ENCODE data around the gene RARG. TPM values are rescaled to one million over a fixed set of nuclear protein-coding genes. Genes with fewer than 3 reads are reported as not detected.

Gene RARG
- total and polyA plus RNA-seq, 2 donors (not counting 3 experiments of a cell fraction or from before 2014, with no cell fraction given), result 9.9 to 19.5 TPM

DNA sequence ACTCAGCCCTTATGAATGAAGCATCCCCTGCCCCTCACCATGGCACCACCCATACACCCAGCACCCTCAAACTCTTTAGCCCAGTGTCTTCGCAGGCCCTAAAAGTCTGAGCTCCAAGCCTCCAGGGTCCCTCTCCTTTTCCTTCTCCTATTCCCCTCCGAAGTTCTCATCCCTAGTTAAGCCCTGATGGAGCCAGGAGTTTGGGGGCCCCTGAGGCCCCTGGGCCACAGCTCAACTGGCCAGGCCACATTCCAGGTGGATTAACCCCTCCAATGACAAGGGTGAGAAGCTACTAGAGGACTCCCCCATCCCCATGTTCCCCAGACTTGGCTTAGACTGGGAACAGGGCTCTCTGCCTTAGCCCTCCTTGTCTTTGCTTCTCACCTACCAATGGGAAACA, 2.6 kb downstream of the RARG start:
- intact Hi-C loops (cut with micrococcal nuclease) (no loop called here), dilution Hi-C loops (cut with MboI; ENCODE audit: extremely low pct_ligation_motif_present, low sequenced_read_pairs) (no loop called here)
- Histone ChIP-seq H3K4me1 (ENCODE audit: control insufficient read depth, extremely low read depth, insufficient read depth, low read length) (no peaks in the 10 kb centered on the region), H2AFZ (ENCODE audit: low read depth, low read length) (no peak overlapping the region), H3K4me3 (replicated peaks in 1 of 3; ENCODE audit: insufficient read depth in 1 of 3, low read depth in 1 of 3, low read length in 3 of 3) (no peak overlapping the region), H3K9ac (replicated peaks; ENCODE audit: extremely low read depth, insufficient read depth, low read length) (no peak overlapping the region), H3K4me2 (ENCODE audit: insufficient read depth, low read length) (no peak overlapping the region), H3K27me3 (ENCODE audit: control insufficient read depth in 2 of 2, insufficient read depth in 2 of 2, low read length in 2 of 2) (peaks cover 8 to 10% of the 10 kb centered on the region in 2 experiments), H3K36me3 (ENCODE audit: control insufficient read depth in 2 of 2, extremely low read depth in 1 of 2, insufficient read depth in 2 of 2, low read length in 2 of 2) (no peaks in the 10 kb centered on the region), H3K9me3 (replicated peaks; ENCODE audit: control insufficient read depth, insufficient read depth, low read length) (no peaks in the 10 kb centered on the region), H4K20me1 (replicated peaks; ENCODE audit: control insufficient read depth, extremely low read depth, insufficient read depth, low read length) (no peaks in the 10 kb centered on the region), H3K79me2 (ENCODE audit: control insufficient read depth, insufficient read depth, low read length) (no peaks in the 10 kb centered on the region), H3K27ac (ENCODE audit: insufficient read depth, low read depth, low read length) (no peak overlapping the region), H3K9me1 (replicated peaks; ENCODE audit: control insufficient read depth, extremely low read depth, insufficient read depth, low read length) (no peaks in the 10 kb centered on the region)
- CTCF ChIA-PET, result interaction anchor here (0.8 to 2.0 kb wide), 3 partner anchors 9 to 66 kb away, joined by 3 to 5 read pairs (median 4); partner anchors contain the start of gene PFDN5
- POLR2A ChIA-PET, result no interaction called here
- BruUV-seq (replicated peaks), result no TSS peak
- TF ChIP-seq, protein P1, sequence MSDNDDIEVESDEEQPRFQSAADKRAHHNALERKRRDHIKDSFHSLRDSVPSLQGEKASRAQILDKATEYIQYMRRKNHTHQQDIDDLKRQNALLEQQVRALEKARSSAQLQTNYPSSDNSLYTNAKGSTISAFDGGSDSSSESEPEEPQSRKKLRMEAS (IDR thresholded peaks at IDR 0.05; ENCODE audit: insufficient read depth, insufficient read length), result no peak
- TF ChIP-seq POLR2A (IDR thresholded peaks at IDR 0.05; ENCODE audit: low read depth, low read length), result no peak
- no peak for TF ChIP-seq JUN (IDR thresholded peaks at IDR 0.05; ENCODE audit: borderline replicate concordance, insufficient read depth, insufficient read length, low read depth)
- TF ChIP-seq GATA2 (IDR thresholded peaks at IDR 0.05; ENCODE audit: insufficient read depth, insufficient read length, low read depth, low read length), result no peak
- DNase-seq (ENCODE audit: low read depth, low spot score), result no peak
- FAIRE-seq, result no peak

DNA sequence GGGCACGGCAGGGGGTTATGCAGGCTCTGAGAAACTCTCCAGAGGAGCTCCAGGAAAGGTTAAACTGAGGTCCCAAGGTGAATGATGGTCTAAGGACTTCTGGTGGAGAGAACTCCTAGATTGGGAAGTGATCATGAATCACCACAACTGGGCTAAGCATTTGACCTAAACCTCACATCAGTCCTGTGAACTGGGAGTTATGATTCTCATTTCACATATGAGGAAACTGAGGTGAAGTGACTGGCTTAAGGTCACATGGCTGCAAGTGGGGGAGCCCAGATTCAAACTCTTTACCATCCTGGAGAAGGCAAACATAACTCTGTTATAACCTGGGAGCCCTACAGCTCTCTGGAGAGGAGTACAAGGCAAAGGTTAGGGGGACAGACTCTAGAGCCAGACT, 4.2 kb downstream of the RARG start:
- Histone ChIP-seq H3K4me2 (ENCODE audit: insufficient read depth, low read length) (no peak overlapping the region), H4K20me1 (replicated peaks; ENCODE audit: control insufficient read depth, extremely low read depth, insufficient read depth, low read length) (no peaks in the 10 kb centered on the region), H3K9me3 (replicated peaks; ENCODE audit: control insufficient read depth, insufficient read depth, low read length) (no peaks in the 10 kb centered on the region), H3K4me1 (ENCODE audit: control insufficient read depth, extremely low read depth, insufficient read depth, low read length) (peaks cover 8% of the 10 kb centered on the region), H3K36me3 (ENCODE audit: control insufficient read depth in 2 of 2, extremely low read depth in 1 of 2, insufficient read depth in 2 of 2, low read length in 2 of 2) (no peaks in the 10 kb centered on the region), H3K9ac (replicated peaks; ENCODE audit: extremely low read depth, insufficient read depth, low read length) (no peak overlapping the region), H2AFZ (ENCODE audit: low read depth, low read length) (no peak overlapping the region), H3K9me1 (replicated peaks; ENCODE audit: control insufficient read depth, extremely low read depth, insufficient read depth, low read length) (no peaks in the 10 kb centered on the region), H3K4me3 (replicated peaks in 1 of 3; ENCODE audit: insufficient read depth in 1 of 3, low read depth in 1 of 3, low read length in 3 of 3) (no peak overlapping the region), H3K27ac (ENCODE audit: insufficient read depth, low read depth, low read length) (no peak overlapping the region), H3K27me3 (ENCODE audit: control insufficient read depth in 2 of 2, insufficient read depth in 2 of 2, low read length in 2 of 2) (peaks cover 0 to 5% of the 10 kb centered on the region in 2 experiments), H3K79me2 (ENCODE audit: control insufficient read depth, insufficient read depth, low read length) (no peaks in the 10 kb centered on the region)
- no TSS peak for BruUV-seq (replicated peaks)
- FAIRE-seq (no peak), DNase-seq (ENCODE audit: low read depth, low spot score) (no peak)
- intact Hi-C loops (cut with micrococcal nuclease), result no loop called here
- dilution Hi-C loops (cut with MboI; ENCODE audit: extremely low pct_ligation_motif_present, low sequenced_read_pairs), result no loop called here
- TF ChIP-seq JUN (IDR thresholded peaks at IDR 0.05; ENCODE audit: borderline replicate concordance, insufficient read depth, insufficient read length, low read depth) (no peak), MYC (IDR thresholded peaks at IDR 0.05; ENCODE audit: low read depth, low read length) (no peak), EZH2 (IDR thresholded peaks at IDR 0.05; ENCODE audit: borderline replicate concordance, low read depth, low read length, severe bottlenecking) (no peak), FOS (IDR thresholded peaks at IDR 0.05; ENCODE audit: borderline replicate concordance, insufficient read depth, low read length) (no peak)
- TF ChIP-seq, protein P2, sequence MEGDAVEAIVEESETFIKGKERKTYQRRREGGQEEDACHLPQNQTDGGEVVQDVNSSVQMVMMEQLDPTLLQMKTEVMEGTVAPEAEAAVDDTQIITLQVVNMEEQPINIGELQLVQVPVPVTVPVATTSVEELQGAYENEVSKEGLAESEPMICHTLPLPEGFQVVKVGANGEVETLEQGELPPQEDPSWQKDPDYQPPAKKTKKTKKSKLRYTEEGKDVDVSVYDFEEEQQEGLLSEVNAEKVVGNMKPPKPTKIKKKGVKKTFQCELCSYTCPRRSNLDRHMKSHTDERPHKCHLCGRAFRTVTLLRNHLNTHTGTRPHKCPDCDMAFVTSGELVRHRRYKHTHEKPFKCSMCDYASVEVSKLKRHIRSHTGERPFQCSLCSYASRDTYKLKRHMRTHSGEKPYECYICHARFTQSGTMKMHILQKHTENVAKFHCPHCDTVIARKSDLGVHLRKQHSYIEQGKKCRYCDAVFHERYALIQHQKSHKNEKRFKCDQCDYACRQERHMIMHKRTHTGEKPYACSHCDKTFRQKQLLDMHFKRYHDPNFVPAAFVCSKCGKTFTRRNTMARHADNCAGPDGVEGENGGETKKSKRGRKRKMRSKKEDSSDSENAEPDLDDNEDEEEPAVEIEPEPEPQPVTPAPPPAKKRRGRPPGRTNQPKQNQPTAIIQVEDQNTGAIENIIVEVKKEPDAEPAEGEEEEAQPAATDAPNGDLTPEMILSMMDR (IDR thresholded peaks at IDR 0.05; ENCODE audit: extremely low read depth in 1 of 2, insufficient read depth in 1 of 2, low read depth in 1 of 2, low read length in 2 of 2), result no peak
- TF ChIP-seq, protein P1 (IDR thresholded peaks at IDR 0.05; ENCODE audit: insufficient read depth, insufficient read length), result no peak
- ChIA-PET CTCF (interaction anchor here (1.2 kb wide), 1 partner anchor 14 kb away, joined by 6 read pairs; no protein-coding TSS in a partner anchor), POLR2A (no interaction called here)
